ENCODE measurements around the gene STK32B.

- TF ChIP-seq XRCC5 (IDR thresholded peaks at IDR 0.05; ENCODE audit: low read depth, low read length) (no peak), HNRNPH1 (optimal IDR thresholded peaks at IDR 0.05; ENCODE audit: low read depth, low read length) (no peak), POLR2A (conservative IDR thresholded peaks at IDR 0.05) (no peak), ZNF212 (CRISPR knock-in tag; IDR thresholded peaks at IDR 0.05) (no peak), CTCF (IDR thresholded peaks at IDR 0.05 in 2 of 3, conservative IDR thresholded peaks at IDR 0.05 in 1 of 3; ENCODE audit: insufficient read depth in 2 of 3, low read depth in 1 of 3, low read length in 3 of 3) (no peak), ARHGAP35 (IDR thresholded peaks at IDR 0.05; ENCODE audit: partially characterized antibody) (no peak), RBFOX2 (IDR thresholded peaks at IDR 0.05; ENCODE audit: low read depth, low read length) (no peak), ZNF717 (CRISPR knock-in tag; IDR thresholded peaks at IDR 0.05) (no peak), CREB1 (IDR thresholded peaks at IDR 0.05) (no peak), CREB1 (CRISPR knock-in tag; IDR thresholded peaks at IDR 0.05) (no peak), JUNB (CRISPR knock-in tag; conservative IDR thresholded peaks at IDR 0.05) (no peak), SPI1 (IDR thresholded peaks at IDR 0.05; ENCODE audit: borderline replicate concordance, low read depth, low read length) (no peak), HDAC2 (IDR thresholded peaks at IDR 0.05) (no peak)
Observed at GRCh38 chr4:5469151-5469775, 418.0 kb downstream of the STK32B start.
